ENCODE measurements around the gene LPCAT1.

LPCAT1 gene

GRCh38 chr5:1440098-1440493, 83.7 kb downstream of the LPCAT1 start:
- no peak overlapping the region for H3K4me3 ChIP-seq (ENCODE audit: low read length)
- no peak for DNase-seq (ENCODE audit: low read depth)
- TF ChIP-seq, protein P1, sequence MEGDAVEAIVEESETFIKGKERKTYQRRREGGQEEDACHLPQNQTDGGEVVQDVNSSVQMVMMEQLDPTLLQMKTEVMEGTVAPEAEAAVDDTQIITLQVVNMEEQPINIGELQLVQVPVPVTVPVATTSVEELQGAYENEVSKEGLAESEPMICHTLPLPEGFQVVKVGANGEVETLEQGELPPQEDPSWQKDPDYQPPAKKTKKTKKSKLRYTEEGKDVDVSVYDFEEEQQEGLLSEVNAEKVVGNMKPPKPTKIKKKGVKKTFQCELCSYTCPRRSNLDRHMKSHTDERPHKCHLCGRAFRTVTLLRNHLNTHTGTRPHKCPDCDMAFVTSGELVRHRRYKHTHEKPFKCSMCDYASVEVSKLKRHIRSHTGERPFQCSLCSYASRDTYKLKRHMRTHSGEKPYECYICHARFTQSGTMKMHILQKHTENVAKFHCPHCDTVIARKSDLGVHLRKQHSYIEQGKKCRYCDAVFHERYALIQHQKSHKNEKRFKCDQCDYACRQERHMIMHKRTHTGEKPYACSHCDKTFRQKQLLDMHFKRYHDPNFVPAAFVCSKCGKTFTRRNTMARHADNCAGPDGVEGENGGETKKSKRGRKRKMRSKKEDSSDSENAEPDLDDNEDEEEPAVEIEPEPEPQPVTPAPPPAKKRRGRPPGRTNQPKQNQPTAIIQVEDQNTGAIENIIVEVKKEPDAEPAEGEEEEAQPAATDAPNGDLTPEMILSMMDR (IDR thresholded peaks at IDR 0.05; ENCODE audit: insufficient read depth, low read depth, low read length, missing control alignments) = no peak

DNA sequence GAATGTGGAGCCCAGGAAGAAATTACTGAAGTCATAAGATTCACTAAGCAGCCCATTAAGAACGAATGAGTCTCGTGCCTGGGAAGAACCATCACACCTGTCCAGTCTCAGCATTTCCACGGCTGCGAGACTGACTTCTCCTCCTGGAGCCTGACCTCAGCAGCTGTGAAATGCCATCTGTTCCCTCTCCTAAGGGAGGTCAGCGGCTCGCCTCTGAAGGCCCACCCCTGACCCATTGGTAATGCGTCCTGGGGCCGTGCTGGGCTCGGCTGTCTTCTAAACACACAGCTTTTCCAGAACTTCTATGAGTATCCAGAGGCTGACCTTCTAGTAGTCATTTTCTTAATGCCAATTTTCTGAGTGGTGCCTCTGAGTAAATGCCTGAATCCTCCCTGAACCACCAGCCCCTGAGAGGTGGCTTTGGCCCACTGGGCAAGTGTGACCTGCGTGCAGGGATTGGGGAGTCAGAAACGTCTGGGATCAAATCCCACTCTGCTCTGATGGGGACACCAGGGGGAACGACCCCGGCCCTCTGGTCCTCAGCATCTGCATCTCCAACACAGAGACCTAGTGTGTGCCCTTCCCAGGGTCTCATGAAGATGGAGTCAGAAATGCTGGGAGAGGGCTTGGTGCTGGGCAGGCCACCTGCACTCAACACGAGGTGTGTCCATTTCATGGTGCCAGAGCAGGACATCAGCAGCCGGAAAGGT, 84.2 kb downstream of the LPCAT1 start:
- TF ChIP-seq, protein P1 (IDR thresholded peaks at IDR 0.05; ENCODE audit: insufficient read depth, low read depth, low read length, missing control alignments) = no peak
- no peak overlapping the region for H3K4me3 ChIP-seq (ENCODE audit: low read length)
- no peak for DNase-seq (ENCODE audit: low read depth)

DNA sequence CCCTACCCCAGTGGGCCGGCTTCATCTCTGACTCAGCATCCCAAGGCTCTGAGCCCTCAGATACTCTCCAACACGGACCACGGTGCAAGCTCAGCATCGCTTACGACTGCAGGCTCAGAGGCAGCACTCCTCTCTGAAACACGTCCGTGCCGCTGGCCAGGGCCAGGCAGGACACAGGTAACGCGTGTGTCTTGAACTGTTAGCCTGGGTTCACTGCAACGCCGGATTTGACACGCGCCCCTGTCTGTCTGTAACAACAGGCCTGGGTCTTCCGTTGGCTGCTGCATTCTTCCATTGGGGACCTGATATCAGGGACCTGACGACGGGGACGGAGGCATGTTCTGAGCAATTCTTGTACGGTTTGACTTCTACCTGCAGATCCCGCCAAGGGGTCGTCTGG, 84.9 kb downstream of the LPCAT1 start:
- no peak for DNase-seq (ENCODE audit: low read depth)
- TF ChIP-seq, protein P1 (IDR thresholded peaks at IDR 0.05; ENCODE audit: insufficient read depth, low read depth, low read length, missing control alignments) = no peak
- no peak overlapping the region for H3K4me3 ChIP-seq (ENCODE audit: low read length)

- DNase-seq (ENCODE audit: low read depth) = no peak
- TF ChIP-seq, protein P1 (IDR thresholded peaks at IDR 0.05; ENCODE audit: insufficient read depth, low read depth, low read length, missing control alignments) = no peak
- H3K4me3 ChIP-seq (ENCODE audit: low read length) = no peak overlapping the region
These were observed 85.7 kb downstream of the LPCAT1 start for GRCh38 chr5:1437876-1438559.

GRCh38 chr5:1437226-1437829, 86.4 kb downstream of the LPCAT1 start:
- no peak overlapping the region for H3K4me3 ChIP-seq (ENCODE audit: low read length)
- peak; percentile 27 for DNase-seq (ENCODE audit: low read depth)
- TF ChIP-seq, protein P1 (IDR thresholded peaks at IDR 0.05; ENCODE audit: insufficient read depth, low read depth, low read length, missing control alignments) = no peak

GRCh38 chr5:1436681-1437080, 87.1 kb downstream of the LPCAT1 start:
- no peak for DNase-seq (ENCODE audit: low read depth)
- H3K4me3 ChIP-seq (ENCODE audit: low read length) = no peak overlapping the region
- TF ChIP-seq, protein P1 (IDR thresholded peaks at IDR 0.05; ENCODE audit: insufficient read depth, low read depth, low read length, missing control alignments) = no peak

Data from epithelial cell of esophagus (primary cell).